HCEC 1CT (cell line): ENCODE measurements around the gene TLNRD1.

Source experiments
- DNase-seq: peaks from one replicate; pipeline ENCODE4 v3.0.0-alpha.2; 2017

TLNRD1 gene

DNA sequence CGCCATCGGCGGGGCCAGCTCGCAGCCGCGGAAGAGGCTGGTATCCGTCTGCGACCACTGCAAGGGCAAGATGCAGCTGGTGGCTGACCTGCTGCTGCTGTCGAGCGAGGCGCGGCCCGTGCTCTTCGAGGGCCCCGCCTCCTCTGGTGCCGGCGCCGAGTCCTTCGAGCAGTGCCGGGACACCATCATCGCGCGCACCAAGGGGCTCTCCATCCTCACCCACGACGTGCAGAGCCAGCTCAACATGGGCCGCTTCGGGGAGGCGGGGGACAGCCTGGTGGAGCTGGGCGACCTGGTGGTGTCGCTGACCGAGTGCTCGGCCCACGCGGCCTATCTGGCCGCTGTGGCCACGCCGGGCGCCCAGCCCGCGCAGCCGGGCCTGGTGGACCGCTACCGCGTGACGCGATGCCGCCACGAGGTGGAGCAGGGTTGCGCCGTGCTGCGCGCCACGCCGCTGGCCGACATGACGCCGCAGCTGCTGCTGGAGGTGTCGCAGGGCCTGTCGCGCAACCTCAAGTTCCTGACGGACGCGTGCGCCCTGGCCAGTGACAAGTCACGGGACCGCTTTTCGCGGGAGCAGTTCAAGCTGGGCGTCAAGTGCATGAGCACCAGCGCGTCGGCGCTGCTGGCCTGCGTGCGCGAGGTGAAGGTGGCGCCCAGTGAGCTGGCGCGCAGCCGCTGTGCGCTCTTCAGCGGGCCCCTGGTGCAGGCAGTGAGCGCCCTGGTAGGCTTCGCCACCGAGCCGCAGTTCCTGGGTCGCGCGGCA is 1.8 kb downstream of the TLNRD1 start:
- no peak for DNase-seq

DNA sequence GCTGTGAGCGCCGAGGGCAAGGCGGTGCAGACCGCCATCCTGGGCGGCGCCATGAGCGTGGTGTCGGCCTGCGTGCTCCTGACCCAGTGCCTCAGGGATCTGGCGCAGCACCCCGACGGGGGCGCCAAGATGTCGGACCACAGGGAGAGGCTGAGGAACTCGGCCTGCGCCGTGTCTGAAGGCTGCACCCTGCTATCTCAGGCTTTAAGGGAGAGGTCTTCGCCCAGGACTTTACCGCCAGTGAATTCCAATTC is 2.3 kb downstream of the TLNRD1 start:
- DNase-seq = no peak

DNA sequence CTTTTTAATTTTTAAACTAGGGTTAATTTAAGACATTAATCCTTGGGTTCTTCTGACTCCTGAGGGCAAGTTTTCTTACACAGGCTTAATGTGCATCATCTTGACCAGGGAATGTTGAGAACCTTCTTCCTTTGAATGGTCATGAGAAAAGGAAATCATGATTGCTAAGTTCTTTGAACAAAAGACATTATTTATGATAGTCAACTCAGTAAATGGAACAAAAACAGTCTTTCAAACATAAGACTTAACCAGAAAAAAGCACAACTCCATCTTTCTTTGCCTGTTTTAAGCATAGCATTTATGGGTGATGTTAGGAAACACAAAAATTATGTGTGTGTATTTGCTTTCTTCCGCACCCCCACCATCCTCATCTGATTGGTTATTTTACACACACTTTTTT is 5.4 kb downstream of the TLNRD1 start:
- DNase-seq = no peak

DNA sequence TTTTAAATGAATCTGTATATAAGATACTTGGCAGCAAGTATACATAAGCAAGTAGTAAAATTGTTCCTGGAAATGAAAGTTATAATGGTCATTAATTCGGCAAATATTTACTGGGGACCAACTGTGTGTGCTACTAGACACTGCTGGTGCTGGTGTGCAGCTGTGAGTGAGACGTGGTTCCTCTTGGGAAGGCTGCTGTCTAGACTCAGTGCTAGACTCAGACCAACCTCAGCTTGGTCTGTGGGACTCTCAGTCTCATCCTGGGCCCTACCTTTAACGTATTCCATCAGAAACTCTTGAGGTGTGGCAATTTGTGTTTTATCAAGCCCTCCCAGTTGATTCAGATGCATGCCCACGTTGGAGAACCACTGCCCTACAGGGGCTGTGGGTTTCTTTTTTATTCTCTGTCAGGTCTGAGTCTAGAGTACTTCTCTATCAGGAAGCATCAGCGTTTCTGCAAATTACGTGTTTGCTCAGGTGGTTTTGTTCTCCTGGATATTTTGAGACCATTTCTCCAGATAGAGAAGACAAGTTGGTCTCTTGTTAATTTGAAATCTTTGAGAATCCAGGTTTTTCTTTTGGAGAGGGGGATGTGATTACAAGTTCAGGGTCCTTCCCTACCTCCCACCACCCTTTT is 6.8 kb downstream of the TLNRD1 start:
- DNase-seq = no peak

DNA sequence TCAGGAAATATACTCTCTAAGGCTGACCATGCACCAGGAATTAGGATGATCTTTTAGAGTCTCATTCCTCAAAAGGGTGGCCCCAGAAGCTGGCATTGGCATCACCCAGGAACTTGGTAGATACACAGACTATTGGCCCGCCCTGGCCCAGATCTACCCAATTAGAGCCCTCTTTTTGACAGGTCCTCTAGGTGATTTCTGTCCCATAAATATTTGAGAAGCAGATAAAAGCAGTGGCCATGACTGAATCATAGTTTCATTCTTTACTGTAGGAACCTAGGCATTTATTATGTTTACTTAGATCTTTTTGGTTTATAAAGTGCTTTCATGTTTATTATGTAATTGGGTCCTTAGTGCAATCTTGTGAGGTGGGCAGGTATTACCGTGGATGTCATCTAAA is 7.6 kb downstream of the TLNRD1 start:
- no peak for DNase-seq

DNA sequence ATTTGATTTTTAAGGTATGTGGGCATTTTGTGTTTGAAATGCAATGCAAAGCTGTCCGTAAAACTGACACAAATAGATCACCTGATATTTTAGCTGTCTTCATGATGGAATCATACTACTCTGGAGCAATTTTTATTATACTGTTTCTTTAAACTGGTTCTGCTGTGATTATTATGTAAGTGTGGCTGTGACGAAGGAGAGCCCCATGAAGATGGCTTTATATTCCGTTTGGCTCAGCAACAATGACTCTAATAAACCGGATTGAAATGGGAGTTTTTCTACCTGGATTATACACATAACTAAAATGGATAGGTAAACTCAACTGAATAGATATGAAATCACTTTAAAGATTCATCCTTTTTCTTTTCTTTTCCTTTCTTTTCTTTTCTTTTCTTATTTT is 9.4 kb downstream of the TLNRD1 start:
- DNase-seq = no peak

DNA sequence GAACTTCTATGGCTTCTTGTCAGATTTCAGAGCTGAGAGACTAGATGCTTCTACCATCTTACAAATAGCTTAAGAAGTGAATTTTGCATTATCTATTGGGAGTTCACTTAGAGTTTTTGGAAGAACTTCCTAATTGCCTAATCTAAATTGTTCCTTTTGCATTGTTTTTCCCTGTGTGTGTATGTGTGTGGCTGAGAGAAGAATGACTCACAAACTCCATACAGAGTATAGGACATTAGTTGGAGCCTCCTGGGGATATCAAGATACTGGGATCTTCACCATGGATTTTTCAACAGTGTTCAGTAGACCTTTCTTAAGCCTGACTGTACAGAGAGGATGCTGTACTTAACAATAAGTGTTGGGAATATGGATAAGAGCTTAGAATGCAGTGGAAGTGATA is 10.9 kb downstream of the TLNRD1 start:
- DNase-seq = no peak

DNA sequence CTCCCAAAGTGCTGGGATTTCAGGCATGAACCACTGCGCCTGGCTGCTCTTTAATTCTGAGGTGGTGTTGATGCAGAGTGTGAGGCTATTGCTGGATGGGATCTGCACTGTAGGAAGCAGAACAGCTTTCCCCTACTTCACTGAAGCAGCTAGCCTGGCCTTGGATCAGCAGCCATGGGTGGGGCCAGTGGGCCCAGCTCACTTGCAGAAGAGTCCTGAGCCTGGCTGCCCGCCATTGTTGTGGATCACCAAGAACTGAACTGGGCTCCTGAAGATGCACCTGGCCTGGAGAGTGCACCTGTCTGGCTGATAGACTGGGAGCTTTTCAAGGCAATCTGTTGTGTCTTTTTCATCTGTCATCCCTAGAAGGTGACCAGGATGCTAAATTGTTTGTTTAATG is 11.9 kb downstream of the TLNRD1 start:
- DNase-seq = no peak

DNA sequence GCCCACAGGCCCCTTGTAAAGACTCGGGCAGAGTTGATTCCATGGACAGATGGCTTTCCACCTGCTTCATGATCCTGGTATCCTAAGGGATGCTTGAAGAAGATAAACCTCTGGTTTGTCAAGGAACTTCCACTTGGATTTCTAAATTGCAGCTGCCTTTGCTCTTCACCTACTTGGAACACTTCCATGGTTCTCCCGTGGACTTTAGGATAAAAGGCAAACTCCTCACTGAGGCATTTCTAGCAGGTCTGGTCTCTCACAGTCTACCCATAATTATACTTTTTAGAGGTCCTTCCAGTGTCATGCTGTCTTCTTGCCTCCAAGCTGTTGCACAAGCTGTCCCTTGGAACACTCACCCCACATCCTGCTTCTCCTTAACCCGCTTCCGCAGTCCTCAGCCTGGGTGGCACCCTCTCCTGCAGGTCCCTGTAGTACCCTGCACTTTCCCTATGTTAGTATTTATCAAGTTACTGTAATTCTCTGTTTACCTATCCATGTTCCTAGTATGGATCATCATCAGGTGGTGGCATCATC is 12.7 kb downstream of the TLNRD1 start:
- no peak for DNase-seq

DNA sequence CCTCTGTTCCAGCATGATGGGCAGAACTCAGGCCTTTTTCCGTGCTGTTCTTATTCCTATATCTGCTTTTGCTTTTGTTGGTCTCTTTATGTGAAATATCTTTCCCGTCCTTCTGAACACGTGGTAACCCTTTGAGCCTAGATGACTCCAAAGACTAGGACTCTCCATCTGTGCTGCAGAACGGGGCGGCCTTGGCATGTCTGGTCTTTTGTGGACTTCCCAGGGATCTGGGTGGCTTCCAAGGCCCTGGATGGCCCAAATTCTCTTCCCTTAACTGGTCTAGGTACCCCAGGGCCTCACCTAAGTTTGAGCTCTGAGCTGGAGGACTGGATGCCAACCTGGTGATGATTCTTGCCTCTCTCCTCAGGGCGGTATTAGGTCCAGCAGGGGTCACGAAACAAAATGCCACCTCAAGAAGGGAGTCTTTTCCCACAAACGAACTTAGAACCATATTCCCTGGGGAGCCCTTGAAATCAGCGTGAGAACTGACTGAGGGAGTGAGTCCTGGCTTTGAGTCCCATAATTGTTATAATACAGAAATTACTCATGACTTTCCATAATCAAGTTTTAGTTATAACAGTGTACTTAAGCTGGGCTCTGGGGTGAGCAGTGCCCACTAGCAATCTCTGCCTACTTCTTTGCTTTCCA is 13.8 kb downstream of the TLNRD1 start:
- DNase-seq = no peak

DNA sequence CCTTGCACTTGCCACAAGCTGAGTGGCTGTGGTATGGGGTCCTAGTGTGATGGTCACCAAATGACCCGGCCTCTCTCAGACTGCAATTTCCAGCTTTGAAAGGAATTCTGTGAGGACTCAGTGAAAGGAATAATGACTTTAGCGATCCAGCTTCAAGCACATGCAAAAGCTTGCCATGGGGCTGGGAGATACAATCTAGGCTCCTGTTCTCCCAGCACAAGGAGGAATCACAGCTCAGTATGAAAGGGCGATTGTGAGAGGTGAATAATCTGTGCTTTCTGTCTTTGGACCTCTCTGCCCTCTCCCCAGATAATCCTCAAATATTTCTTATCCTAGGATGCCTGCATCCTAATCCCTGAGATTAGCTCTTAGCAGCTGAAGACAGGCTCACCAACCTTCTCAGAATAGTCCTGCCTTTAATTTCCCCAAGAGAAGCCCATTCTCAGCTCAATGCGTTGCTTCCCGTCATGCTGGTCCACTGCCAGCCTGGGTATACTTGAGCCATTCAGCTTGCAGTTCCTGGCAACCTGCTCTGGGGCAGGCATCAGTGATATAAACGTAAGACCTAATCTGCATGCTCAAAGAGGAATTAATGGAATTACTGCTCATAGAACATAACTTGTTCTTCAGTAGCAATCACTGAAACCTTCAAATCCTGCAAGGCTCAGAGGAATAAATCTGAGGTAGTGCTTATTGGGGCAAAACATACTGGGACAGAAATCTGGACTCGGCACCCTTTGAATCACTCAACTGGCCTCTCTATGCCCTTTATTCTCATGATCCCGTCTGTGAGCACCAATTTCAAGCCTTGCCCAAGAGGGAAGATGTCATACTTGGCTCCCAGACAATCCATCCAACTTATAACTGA is 15.1 kb downstream of the TLNRD1 start:
- DNase-seq = no peak

DNA sequence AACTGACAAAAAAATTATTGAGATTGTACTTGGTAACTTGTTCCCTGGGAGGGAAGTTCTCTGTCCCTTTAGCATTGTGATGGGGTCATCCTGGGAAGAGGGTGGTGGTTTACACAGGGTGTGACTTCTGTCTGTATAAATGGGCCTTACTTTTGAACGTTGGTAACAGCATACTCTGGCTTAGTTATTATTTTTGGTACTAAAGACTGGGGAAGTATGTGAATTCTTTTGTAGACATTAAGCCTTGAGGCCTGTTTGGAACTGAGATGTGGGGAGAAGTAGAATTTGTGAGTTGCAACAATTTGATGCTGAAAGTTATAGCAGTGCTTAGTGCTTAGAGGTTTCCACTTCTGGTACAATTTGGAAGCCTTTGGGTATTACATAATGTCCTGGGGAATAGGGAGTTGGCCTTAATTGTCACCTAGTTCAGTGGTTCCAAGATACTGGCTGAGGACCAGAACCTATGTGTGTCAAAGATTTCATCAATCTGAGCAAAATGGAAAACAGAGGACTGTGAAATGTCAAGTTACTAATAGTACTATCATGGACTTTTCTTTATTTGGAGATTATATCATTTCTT is 15.9 kb downstream of the TLNRD1 start:
- no peak for DNase-seq

DNA sequence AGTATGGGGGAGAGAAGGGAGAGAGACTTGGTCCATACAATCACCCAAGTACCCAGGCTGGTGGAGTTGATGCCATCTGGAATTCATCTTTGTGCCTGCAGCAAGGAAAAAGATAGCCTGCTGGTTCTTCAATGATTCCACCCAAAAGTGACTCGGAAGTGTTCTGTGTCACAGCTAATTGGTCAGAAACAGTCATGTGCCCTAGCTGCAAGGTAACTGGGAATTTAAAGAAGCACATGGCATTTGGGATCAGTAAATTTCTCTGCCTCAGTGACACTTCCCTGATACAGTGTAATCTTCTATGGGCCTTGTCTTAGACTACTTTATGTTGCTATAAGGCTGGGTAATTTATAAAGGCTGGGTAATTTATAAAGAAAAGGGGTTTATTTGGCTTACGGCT is 17.5 kb downstream of the TLNRD1 start:
- no peak for DNase-seq

DNA sequence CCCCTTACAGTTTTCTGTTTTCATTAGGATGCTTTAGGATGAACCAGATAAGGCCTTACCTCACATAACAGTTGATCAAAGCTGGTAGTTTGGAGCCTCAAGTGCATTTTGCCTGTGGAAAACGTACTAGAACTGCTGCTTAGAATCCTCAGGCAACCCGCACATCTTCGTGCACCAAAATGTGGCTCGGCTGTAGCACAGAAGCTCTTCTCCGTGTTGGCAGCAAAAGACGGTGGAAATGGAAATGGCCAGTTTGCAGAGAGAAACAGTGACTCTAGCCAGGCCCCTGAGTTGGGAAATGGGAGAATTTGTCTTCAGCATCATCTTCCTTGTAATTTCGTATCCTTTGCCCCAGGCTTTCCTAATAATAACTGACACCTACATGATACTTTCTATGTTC is 20.6 kb downstream of the TLNRD1 start:
- no peak for DNase-seq

DNA sequence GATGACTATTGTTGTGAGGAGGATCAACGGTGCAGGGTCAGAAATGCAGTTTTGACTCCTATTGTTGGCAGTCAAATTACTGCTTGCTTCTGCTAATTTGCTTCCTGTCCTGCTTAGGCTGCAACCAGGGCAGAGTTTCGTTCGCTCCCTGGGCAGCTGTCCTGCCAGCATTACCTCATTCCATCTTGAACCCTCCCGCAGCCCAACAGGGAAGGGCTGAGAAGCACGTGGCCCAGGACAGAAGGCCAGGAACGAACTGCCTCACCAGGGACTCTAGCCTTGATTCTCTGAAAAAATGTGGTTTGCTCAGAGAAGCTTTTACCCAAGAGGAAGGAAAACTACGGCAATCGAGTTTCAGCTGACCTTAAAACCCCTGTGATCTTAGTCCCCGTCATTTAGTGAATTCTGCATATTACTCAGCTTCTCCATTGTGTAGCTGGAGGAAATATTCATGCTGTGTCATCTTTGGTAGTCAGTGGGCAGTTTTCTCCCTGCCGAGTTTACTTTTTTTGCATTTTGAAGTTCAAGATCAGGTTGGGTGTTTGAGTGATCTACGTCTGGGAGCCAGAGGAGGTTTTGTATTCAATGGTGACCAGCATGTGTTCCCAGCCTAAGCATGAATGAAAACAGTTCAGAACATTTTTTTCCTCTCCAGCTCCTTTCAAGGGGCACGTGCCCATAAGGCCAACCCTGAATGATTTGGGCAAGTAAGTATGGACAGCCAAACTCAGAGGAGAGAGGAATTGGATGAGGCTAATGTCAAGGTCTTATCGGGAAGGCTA is 23.0 kb downstream of the TLNRD1 start:
- no peak for DNase-seq

DNA sequence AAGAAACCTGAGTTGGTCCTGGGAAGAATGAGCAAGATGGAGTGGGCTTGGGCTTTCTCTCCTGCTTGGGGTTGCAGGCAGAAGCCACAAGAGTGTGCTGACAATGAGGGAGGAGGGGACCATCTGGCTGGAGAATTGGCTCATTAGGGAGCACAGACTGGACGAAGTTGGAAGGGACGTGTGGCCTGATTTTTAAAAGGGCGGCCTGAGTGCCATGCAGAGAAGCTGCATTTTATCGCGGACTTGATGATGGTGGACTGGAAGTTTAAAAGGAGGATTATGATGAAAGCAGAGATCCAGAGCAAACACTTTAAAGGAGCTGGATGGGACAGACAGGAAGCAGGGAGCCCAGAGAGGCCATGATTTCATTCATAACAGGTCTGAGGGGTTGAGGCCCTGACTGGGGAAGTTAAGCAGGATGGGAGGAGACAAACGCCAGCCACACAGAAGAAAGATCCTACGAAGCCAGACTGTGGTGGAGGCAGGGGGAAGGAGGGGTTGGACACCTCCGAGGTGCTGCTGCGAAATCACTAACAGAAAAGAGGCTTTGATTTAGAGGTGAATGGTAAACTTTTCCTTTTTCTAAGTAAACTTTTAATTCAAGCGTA is 23.6 kb downstream of the TLNRD1 start:
- DNase-seq = no peak

DNA sequence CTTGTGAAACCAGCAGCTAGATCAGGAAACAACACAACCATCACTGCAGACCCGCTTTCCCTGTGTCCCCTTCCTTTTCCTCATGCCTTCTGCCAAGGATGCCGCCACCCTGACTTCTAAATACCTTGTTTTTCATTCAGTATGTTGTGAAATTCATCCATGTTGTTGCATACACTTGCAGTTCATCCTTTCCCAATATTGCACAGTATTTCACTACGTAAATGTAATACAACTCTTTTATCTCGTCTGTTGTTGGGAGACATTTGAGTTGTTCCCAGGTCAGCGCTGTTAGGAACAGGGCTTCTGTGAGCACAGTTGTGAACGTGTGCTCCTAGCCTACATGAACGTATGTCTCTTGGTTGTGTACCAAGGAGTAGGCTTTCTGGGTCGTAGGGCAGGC is 24.2 kb downstream of the TLNRD1 start:
- DNase-seq = no peak

DNA sequence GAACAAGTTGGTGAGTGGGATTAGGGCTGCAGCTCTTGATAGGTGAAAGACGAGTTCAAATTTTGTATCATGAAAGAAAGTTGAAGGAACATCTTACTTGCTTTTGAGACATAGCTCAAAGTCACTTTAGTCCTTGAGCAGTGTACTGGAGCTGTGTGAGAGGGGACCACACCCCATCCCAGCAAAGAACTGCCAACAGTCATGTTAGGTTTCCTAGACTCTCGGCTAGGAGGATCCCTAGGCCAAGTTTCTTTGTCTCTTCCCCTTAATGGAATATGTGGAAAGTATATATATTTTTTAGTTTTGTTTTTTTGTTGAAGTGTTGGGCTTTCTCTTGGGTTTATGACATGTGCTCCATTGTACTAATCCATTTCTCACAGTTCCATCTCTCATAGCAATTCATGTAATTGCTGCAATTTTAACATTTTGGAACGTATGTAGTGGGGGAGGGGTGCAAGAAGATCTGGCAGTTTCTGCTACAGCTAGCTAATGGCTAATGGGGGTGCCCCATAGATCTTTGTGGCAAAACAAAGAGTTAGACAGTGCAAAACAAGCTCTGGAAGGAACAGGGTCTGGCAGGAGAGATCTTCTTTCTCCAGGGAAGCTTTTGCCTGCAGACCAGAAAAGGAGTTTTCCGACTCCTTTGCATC is 25.1 kb downstream of the TLNRD1 start:
- DNase-seq = no peak

DNA sequence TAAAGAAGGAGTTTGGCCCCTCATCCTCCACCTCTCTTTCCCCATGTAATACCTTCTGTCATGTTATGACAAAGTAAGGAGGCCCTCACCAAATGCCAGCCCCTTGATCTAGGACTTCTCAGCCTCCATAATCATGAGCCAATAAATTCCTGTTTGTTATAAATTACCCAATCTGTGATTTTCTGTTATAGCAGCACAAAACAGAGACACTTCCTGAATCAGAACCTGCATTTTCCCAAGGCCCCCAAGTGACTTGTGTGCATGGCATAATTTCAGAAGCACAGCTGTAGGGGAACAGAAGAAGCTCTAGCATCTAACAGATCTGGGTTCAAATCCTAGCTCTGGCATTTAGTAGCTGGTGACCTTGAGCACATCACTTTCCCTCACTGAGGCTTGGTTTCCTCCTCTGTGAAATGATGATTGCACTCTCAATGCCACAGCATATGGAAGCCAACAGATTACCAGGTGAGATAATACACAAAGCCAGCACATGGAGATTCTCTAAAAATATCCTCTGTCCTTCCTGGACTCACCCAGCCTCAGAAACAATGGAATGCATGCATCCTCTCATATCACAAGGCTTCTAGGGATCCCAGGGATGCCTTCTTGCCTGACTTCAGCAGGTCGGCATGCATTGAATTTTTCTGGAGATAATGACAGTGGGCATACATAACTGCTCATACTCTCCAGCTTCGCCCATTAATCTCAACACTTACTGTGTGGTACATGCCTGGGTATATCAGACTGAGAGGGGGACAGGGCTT is 26.3 kb downstream of the TLNRD1 start:
- no peak for DNase-seq
